Measurements from ENCODE around the gene XRCC6.

DNA sequence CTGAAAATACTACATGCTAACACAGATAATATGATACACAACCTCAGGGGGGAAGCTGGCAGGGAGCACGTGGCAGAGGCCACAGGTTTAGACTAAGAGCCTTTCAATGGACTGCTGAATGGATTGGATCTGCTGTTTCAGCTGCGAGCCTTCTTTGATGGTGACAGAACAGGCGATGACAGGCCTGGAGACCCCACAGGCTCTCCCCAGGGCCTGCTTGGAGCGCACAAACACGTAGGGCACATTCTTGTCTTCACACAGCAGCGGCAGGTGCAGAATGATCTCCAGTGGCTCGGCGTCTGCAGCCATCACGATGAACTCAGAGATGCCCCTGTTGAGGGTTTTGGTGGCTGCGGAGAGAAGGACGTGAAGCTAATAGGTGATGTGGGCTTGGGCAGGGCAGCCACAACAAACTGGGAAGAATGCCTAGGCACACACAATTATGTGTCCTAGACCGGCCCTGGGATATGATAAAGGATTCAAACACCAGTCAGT lies 53.8 kb downstream of the XRCC6 start:
- TF ChIP-seq POLR2A (IDR thresholded peaks at IDR 0.05) (no peak), CTCF (IDR thresholded peaks at IDR 0.05) (no peak)

Data from adrenal gland (tissue), 5 donors.